ENCODE measurements around the gene KRT35. TPM values are rescaled to one million over a fixed set of nuclear protein-coding genes. Genes with fewer than 3 reads are reported as not detected.

The KRT35 gene
- total and polyA plus RNA-seq, 8 donors = not detected

DNA sequence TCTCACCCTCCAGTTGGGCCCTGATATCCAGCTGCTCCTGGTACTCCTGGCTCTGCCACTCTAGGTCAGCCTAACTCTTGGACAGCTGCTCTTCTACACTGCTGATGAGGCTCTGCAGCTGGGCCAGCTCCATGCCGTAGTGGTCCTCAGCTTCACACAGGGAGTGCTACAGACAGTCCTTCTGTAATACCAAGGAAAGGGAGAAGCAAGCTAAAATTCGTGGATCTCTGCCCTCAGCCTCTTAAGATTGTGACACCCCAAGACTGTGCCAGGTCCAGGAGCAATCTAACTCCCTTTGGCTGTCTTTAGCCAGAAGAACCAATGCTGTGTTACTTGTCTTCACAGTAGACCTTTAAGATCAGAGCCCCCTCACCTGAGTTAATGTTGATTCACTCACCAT is 32.4 kb downstream of the KRT35 start:
- DNase-seq = no peak
- Histone ChIP-seq H3K4me3 (no peak overlapping the region), H3K36me3 (no peaks in the 10 kb centered on the region), H3K27ac (no peak overlapping the region), H3K27me3 (peaks cover 0 to 7% (median 0%) of the 10 kb centered on the region in 3 donors), H3K4me1 (no peaks in the 10 kb centered on the region), H3K9me3 (no peaks in the 10 kb centered on the region)
- WGBS, 5 donors = 42 to 89% (median 63%) methylated on average over 2 of the region's 2 CpGs
- TF ChIP-seq CTCF (IDR thresholded peaks at IDR 0.05) (no peak), POLR2A (IDR thresholded peaks at IDR 0.05) (no peak), POLR2AphosphoS5 (IDR thresholded peaks at IDR 0.05) (no peak), EP300 (IDR thresholded peaks at IDR 0.05) (no peak)
- intact Hi-C loops (cut with DNase I; ENCODE audit: low total_unique reads) = no loop called here

DNA sequence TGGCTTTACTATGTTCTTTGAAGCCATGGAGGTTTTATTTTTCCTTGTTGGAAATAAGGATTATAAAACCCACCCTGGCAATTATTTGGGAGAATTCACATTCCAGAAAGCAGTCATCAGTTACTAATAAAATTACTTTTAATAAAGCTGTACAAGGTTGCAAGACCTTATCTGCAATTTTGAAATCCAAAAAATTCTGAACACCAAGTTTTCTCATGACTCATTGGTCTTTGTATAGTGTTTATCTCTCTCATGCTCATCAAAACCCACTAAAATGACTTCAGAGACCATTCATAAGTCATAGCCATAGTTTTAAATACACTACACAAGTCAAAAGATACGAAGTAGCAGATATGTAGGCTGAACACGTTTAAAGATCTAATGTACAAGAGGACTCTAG is 34.1 kb downstream of the KRT35 start:
- peaks cover 0 to 11% (median 0%) of the 10 kb centered on the region in 3 donors for H3K27me3 ChIP-seq
- no peak for TF ChIP-seq POLR2AphosphoS5 (IDR thresholded peaks at IDR 0.05)
- TF ChIP-seq EP300 (IDR thresholded peaks at IDR 0.05) = no peak
- TF ChIP-seq CTCF (IDR thresholded peaks at IDR 0.05) = no peak
- H3K36me3 ChIP-seq = no peaks in the 10 kb centered on the region
- intact Hi-C loops (cut with DNase I; ENCODE audit: low total_unique reads) = no loop called here
- DNase-seq = no peak
- no peak overlapping the region for H3K4me3 ChIP-seq
- no peaks in the 10 kb centered on the region for H3K9me3 ChIP-seq
- WGBS, 5 donors = 36 to 92% (median 64%) methylated on average over 2 of the region's 2 CpGs
- no peaks in the 10 kb centered on the region for H3K4me1 ChIP-seq
- no peak overlapping the region for H3K27ac ChIP-seq

DNA sequence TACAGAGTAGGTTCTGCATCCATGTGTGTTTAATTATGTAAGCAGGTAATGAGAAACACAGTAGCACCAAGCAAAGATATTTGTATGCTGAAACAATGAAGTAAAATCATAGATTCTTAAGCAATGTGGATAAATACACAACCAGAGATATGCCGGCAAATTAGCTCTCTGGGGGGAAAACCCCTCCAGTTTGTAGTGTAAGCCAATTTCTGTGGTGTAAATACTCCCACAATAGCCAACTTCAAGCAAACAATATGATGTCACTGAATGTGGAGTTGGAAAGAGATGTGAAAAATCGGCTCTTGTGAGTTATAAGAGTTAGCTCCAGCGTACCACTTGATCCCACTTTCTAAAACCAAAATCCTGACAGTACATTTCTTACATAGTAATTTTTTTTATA is 36.3 kb downstream of the KRT35 start:
- Histone ChIP-seq H3K27me3 (peaks cover 0 to 11% (median 0%) of the 10 kb centered on the region in 3 donors), H3K9me3 (no peaks in the 10 kb centered on the region), H3K27ac (no peak overlapping the region), H3K4me3 (no peak overlapping the region), H3K36me3 (no peaks in the 10 kb centered on the region), H3K4me1 (no peaks in the 10 kb centered on the region)
- DNase-seq = no peak
- intact Hi-C loops (cut with DNase I; ENCODE audit: low total_unique reads) = no loop called here
- no peak for TF ChIP-seq CTCF (IDR thresholded peaks at IDR 0.05)
- TF ChIP-seq EP300 (IDR thresholded peaks at IDR 0.05) = no peak
- 56 to 71% (median 61%) methylated on average over 3 of the region's 3 CpGs for WGBS, 5 donors

DNA sequence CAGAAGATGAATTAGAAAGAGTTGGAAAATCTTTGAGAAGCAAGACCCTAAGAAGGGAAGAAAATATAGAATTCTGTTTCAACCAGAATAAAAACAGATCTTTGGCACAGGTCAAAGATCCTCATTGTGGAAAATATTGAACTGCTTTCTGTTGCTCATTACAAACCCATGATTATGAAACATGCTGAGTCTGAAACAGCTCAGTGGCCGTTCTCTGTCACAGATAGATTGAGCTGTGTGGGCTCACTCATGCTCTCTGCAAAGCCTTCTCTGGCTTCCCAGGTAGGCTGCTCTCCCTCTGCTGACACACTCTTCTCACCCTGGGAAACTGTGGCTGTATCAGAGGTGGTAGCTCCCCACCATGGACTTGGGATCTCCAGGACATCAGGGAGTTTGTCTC is 36.8 kb downstream of the KRT35 start:
- H3K4me1 ChIP-seq = no peaks in the 10 kb centered on the region
- intact Hi-C loops (cut with DNase I; ENCODE audit: low total_unique reads) = no loop called here
- no peak overlapping the region for H3K27ac ChIP-seq

More for the DNA sequence above, 36.8 kb downstream of the KRT35 start:
- DNase-seq = no peak
- no peaks in the 10 kb centered on the region for H3K36me3 ChIP-seq
- TF ChIP-seq EP300 (IDR thresholded peaks at IDR 0.05) (no peak), POLR2A (IDR thresholded peaks at IDR 0.05) (no peak), POLR2AphosphoS5 (IDR thresholded peaks at IDR 0.05) (no peak), CTCF (IDR thresholded peaks at IDR 0.05) (no peak)
- H3K4me3 ChIP-seq = no peak overlapping the region
- H3K9me3 ChIP-seq = no peaks in the 10 kb centered on the region
- 60 to 76% (median 69%) methylated on average over 1 of the region's 1 CpG for WGBS, 5 donors
- H3K27me3 ChIP-seq = peaks cover 0 to 11% (median 0%) of the 10 kb centered on the region in 3 donors

Measured in stomach (tissue), 9 donors.